Measurements from ENCODE around the gene MED6.

DNA sequence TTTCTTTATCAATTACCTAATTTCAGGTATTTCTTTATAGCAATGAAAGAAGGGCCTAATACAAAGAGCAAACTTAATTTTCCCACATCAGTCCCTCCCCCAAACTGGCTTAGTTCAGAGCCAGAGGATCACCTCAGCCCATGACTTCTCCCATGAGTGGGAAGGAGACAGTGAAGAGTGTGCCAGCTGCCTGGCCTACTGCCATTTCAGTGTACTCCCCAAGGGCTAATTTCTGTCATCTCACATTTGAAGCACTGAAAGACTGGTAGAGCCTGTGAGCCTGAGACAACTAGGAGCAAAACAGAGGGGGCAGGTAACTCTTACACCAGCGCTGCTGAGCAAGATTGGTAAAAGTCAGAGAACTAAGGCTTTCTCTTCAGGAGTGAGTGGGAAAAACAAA, 36.6 kb downstream of the MED6 start:
- no peak for TF ChIP-seq PHTF2 (CRISPR knock-in tag; IDR thresholded peaks at IDR 0.05)
- TF ChIP-seq RBBP5 (IDR thresholded peaks at IDR 0.05; ENCODE audit: borderline replicate concordance, insufficient read depth, low read length, poor library complexity, severe bottlenecking): no peak
- TF ChIP-seq, protein P1, sequence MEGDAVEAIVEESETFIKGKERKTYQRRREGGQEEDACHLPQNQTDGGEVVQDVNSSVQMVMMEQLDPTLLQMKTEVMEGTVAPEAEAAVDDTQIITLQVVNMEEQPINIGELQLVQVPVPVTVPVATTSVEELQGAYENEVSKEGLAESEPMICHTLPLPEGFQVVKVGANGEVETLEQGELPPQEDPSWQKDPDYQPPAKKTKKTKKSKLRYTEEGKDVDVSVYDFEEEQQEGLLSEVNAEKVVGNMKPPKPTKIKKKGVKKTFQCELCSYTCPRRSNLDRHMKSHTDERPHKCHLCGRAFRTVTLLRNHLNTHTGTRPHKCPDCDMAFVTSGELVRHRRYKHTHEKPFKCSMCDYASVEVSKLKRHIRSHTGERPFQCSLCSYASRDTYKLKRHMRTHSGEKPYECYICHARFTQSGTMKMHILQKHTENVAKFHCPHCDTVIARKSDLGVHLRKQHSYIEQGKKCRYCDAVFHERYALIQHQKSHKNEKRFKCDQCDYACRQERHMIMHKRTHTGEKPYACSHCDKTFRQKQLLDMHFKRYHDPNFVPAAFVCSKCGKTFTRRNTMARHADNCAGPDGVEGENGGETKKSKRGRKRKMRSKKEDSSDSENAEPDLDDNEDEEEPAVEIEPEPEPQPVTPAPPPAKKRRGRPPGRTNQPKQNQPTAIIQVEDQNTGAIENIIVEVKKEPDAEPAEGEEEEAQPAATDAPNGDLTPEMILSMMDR (IDR thresholded peaks at IDR 0.05 in 2 of 3, conservative IDR thresholded peaks at IDR 0.05 in 1 of 3; ENCODE audit: insufficient read depth in 2 of 3, low read depth in 1 of 3, low read length in 3 of 3): no peak
- TF ChIP-seq POLR2AphosphoS5 (IDR thresholded peaks at IDR 0.05; ENCODE audit: control insufficient read depth, insufficient read depth, low read depth, low read length): no peak
- TF ChIP-seq, protein P2, sequence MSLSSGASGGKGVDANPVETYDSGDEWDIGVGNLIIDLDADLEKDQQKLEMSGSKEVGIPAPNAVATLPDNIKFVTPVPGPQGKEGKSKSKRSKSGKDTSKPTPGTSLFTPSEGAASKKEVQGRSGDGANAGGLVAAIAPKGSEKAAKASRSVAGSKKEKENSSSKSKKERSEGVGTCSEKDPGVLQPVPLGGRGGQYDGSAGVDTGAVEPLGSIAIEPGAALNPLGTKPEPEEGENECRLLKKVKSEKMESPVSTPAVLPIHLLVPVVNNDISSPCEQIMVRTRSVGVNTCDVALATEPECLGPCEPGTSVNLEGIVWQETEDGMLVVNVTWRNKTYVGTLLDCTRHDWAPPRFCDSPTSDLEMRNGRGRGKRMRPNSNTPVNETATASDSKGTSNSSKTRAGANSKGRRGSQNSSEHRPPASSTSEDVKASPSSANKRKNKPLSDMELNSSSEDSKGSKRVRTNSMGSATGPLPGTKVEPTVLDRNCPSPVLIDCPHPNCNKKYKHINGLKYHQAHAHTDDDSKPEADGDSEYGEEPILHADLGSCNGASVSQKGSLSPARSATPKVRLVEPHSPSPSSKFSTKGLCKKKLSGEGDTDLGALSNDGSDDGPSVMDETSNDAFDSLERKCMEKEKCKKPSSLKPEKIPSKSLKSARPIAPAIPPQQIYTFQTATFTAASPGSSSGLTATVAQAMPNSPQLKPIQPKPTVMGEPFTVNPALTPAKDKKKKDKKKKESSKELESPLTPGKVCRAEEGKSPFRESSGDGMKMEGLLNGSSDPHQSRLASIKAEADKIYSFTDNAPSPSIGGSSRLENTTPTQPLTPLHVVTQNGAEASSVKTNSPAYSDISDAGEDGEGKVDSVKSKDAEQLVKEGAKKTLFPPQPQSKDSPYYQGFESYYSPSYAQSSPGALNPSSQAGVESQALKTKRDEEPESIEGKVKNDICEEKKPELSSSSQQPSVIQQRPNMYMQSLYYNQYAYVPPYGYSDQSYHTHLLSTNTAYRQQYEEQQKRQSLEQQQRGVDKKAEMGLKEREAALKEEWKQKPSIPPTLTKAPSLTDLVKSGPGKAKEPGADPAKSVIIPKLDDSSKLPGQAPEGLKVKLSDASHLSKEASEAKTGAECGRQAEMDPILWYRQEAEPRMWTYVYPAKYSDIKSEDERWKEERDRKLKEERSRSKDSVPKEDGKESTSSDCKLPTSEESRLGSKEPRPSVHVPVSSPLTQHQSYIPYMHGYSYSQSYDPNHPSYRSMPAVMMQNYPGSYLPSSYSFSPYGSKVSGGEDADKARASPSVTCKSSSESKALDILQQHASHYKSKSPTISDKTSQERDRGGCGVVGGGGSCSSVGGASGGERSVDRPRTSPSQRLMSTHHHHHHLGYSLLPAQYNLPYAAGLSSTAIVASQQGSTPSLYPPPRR (CRISPR knock-in tag; IDR thresholded peaks at IDR 0.05; ENCODE audit: borderline replicate concordance): no peak
- TF ChIP-seq ZNF197 (CRISPR knock-in tag; IDR thresholded peaks at IDR 0.05; ENCODE audit: low read depth): no peak
- TF ChIP-seq ZNF717 (CRISPR knock-in tag; IDR thresholded peaks at IDR 0.05): no peak
- TF ChIP-seq, protein P3, sequence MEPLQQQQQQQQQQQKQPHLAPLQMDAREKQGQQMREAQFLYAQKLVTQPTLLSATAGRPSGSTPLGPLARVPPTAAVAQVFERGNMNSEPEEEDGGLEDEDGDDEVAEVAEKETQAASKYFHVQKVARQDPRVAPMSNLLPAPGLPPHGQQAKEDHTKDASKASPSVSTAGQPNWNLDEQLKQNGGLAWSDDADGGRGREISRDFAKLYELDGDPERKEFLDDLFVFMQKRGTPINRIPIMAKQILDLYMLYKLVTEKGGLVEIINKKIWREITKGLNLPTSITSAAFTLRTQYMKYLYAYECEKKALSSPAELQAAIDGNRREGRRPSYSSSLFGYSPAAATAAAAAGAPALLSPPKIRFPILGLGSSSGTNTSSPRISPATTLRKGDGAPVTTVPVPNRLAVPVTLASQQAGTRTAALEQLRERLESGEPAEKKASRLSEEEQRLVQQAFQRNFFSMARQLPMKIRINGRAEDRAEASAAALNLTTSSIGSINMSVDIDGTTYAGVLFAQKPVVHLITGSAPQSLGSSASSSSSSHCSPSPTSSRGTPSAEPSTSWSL (CRISPR knock-in tag; IDR thresholded peaks at IDR 0.05; ENCODE audit: borderline replicate concordance): no peak

Data from K562 (cell line).